Loucy (cell line): ENCODE measurements around the gene PTHLH.

Experiments
- EZH2phosphoT487 ChIP-seq: fragments of 200-600 bp; IDR thresholded peaks from 2 replicates; pipeline ENCODE4 v1.6.1; 2018; ENCODE audit warnings: antibody characterized with exemption, mild to moderate bottlenecking, moderate library complexity, borderline replicate concordance
- TF ChIP-seq, protein P1 (sequence below): fragments of 200-600 bp; sonication (generic); conservative IDR thresholded peaks from 2 replicates; pipeline ENCODE4 v1.5.1; 2014; ENCODE audit warnings: mild to moderate bottlenecking, antibody characterized with exemption, low read length

DNA sequence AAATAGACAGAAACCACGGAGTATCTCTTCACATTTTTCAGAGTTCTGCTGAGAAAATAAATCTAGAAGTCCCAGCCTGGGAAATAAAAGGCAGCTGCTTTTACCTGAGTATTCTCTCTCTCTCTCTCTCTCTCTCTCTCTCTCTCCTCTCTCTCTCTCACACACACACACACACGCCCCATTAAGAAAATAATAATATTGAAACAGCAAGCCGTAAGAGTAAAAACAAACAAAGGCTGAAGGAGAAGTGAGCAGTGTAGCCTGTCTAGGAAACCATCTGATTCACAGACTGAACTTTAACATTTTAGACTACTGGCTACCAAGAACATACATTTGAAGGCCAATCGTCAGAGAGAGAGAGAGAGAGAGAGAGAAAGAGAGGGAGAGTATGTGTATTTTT, 8.4 kb downstream of the PTHLH start:
- TF ChIP-seq, protein P1, sequence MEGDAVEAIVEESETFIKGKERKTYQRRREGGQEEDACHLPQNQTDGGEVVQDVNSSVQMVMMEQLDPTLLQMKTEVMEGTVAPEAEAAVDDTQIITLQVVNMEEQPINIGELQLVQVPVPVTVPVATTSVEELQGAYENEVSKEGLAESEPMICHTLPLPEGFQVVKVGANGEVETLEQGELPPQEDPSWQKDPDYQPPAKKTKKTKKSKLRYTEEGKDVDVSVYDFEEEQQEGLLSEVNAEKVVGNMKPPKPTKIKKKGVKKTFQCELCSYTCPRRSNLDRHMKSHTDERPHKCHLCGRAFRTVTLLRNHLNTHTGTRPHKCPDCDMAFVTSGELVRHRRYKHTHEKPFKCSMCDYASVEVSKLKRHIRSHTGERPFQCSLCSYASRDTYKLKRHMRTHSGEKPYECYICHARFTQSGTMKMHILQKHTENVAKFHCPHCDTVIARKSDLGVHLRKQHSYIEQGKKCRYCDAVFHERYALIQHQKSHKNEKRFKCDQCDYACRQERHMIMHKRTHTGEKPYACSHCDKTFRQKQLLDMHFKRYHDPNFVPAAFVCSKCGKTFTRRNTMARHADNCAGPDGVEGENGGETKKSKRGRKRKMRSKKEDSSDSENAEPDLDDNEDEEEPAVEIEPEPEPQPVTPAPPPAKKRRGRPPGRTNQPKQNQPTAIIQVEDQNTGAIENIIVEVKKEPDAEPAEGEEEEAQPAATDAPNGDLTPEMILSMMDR: no peak
- no peak for TF ChIP-seq EZH2phosphoT487
